GM19023 (cell line): ENCODE measurements around the gene RET.

ENCODE experiments used
- ATAC-seq: cut with Tn5 transposase; IDR thresholded peaks from one replicate; pipeline ENCODE4 v1.9.1; 2021; ENCODE audit warnings: mild to moderate bottlenecking, moderate library complexity; ENCODE audit not compliant: unreplicated experiment

Gene RET

GRCh38 chr10:43160921-43161255 lies 84.0 kb downstream of the RET start:
- ATAC-seq: peak; percentile 68

- ATAC-seq: no peak
Measured at GRCh38 chr10:43162604-43163003, 85.7 kb downstream of the RET start.

DNA sequence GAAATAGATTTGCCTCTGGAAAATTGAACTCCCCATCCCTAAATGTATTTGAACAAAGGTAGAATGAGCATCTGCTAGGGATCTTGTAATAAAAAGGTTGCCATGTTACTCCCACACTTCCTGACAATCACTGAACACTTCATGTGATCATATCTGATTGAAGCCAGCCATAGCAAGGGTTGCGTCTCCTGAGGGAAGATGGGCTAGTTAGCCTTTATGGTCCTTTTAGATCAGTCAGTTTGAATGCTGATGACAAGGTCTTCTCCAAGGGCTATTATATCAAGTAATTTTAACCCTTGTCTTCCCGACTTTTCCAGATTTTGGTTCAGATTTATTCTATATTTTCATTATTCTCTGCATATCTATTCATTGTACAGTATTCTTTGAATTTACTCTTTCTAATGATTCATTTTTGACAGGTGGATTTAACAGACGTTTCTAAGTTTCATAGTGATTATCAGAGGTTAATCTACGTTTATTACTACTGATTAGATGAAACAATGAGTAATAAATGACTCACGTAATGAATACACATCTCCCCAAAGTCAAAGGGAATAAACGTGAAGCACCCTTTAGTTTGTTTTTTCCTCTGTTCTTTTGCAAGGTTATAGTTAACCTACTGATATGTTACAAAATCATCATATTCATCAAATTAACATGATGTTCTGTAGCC lies 89.5 kb downstream of the RET start:
- no peak for ATAC-seq

GRCh38 chr10:43166880-43167497 lies 90.1 kb downstream of the RET start:
- peak; percentile 78 for ATAC-seq

DNA sequence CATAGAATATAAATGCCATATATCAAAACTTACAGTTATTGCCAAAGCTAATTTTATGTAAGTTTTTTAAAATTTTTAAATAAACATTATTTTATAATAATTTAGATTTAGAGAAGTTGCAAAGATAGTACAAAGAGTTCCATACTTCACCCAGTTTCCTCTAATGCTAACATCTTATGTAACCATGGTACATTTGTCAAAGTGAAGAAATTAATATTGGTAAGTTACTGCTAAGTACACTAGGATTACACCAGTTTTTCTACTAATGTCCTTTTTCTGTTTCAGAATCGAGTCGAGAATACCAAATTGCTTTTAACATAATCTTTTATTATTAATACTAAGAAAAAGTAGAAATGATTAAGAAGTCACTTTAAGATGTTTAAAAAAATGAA lies 90.6 kb downstream of the RET start:
- ATAC-seq: no peak

- no peak for ATAC-seq
Measured at GRCh38 chr10:43170491-43170890, 93.6 kb downstream of the RET start.

DNA sequence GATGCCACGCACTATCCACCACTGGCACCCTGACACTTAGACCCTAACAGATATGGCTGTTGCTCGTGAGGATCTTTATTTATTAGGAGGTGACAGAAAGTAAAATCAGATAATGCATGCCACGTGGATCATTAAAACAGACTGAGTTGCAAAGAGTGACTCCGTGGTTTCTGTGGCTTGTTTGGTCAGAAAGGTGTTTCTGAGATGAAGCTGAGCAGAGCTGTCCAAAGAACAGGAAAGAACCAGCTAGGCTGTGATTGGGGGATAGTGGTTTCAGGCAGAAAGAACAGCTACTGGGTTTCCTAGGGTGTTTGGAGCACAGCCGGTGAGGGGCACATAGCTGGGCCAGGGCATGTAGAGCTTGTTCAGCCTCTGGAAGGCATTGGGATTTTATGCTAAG lies 95.8 kb downstream of the RET start:
- no peak for ATAC-seq

DNA sequence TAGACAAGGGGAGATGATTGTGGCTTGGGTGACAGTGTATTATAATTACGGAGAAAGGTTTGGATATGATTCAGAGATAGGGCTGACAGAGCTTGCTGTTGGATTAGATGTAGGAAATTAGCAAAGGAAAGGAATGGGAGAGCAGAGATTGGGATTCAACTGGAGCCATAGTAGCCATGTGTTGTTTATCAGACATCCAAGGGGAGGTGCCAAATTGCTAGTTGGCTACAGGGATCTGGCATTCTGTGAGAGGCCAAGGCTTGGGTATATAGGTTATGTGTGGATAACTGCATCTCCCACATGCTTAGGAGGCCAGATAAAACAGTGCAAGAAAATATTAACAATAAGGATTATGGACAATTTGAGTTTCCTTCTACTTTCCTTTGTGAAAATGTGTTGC lies 96.3 kb downstream of the RET start:
- no peak for ATAC-seq

- ATAC-seq: no peak
Measured at GRCh38 chr10:43174969-43175368, 98.1 kb downstream of the RET start.

DNA sequence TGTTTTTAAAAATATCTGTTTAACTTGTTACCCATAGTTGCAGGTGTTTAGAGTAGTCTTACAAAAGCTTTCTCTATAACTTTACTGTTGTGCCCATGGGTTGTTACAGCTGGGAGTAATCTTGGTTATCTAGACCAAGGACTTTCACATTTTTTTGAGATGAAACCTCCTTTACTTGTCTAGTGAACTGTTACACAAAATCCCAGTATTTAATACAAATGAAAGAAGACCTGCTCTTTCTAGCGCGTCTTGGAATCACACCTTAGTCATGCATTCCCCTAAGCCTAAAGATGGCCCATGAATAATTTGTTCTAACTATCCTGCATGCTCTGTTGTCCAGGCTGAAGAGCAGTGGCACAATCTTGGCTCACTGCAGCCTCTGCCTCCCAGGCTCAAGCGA lies 99.4 kb downstream of the RET start:
- no peak for ATAC-seq

DNA sequence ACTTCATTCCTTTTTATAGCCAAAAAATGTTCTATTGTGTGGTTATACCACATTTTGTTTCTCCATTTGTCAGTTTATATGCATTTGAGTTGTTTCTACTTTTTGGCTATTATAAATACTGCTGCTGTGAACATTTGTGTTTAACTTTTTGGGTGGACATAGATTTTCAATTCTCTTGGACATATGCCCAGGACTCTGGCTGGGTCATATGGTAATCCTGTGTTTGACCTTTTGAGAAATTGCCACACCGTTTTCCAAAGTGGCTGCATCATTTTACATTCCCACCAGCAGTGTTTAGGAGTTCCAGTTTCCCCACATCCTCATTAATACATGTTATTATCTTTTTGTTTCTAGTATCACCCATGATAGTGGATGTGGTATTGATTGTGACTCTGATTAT lies 100.7 kb downstream of the RET start:
- ATAC-seq: no peak
